Measurements from ENCODE around the gene RTN3. TPM values are rescaled to one million over a fixed set of nuclear protein-coding genes. Genes with fewer than 3 reads are reported as not detected.

Gene RTN3
- polyA plus RNA-seq, 1 donor from 2014 or later: 283 TPM

DNA sequence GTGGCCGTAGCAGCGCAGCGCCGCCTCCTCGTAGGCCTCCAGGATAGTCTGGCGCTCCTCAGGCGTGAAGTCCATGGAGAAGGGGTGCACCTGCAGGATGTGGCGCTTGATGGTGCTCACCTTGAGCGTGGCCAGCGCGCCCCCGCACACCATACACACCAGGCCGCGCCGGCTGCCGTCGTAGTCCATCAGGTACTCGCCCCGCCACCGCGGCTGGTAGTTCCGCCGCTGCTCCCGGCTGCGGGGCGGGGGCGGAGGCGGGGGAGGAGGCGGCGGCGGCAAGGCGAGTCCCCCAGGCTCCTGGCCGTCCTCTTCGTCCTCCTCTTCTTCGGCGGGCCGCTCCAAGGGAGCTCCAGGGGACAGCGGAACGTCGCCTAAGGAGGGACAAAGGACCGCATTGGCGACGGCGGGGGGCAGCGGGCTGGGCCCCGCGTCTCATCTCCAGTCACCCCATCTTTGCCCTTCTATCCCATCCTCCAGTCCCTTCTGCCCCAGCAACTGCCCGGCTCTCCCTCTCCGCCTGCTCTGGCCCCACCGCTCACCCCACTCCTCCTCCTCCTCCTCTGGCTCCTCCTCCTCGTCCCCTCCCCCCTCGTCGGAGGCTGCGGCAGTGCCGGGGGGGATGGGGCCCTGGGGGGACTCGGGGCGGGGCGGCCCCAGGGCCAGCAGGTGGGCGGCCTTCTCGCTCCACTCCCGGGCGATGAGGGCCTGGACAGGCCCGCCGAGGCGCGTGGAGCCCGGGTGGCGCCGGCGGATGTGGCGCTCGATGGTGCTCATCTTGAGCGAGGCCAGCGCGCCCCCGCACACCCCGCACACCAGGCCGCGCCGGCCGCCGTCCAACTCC is 82.4 kb downstream of the RTN3 start:
- Histone ChIP-seq H4K20me1 (ENCODE audit: insufficient read depth) (peaks cover 3% of the 10 kb centered on the region), H3K4me2 (ENCODE audit: low read length) (peak overlapping the region; percentile 39), H3K27me3 (ENCODE audit: insufficient read depth, low read depth, low read length) (no peaks in the 10 kb centered on the region)

DNA sequence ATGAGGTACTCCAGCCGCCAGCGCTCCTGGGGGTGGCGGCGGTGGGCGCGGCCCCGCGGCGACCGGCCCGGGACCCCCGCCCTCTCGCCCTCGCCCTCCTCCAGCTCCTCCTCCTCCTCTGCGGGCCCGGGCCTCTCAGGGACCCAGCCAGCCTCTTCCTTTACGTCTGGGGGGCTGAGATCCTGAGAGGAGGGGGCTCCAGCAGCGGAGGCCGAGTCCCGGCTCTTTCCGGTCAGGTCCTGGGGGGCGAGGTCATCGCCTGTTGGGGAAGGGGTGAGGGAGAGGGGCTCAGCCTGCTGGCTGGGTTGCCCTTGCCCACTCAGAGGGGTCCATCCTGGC is 83.0 kb downstream of the RTN3 start:
- Histone ChIP-seq H3F3A (ENCODE audit: insufficient read depth, low read length, poor library complexity, severe bottlenecking) (no peaks in the 10 kb centered on the region), H3K9ac (ENCODE audit: low read length) (peak overlapping the region; percentile 76), H3K79me2 (replicated peaks; ENCODE audit: insufficient read depth, low read length) (peaks cover 57% of the 10 kb centered on the region), H3K9me2 (ENCODE audit: insufficient read depth, low read length) (no peaks in the 10 kb centered on the region), H4K20me1 (ENCODE audit: insufficient read depth) (peaks cover 3% of the 10 kb centered on the region), H3K36me3 (ENCODE audit: insufficient read depth, low read length) (no peaks in the 10 kb centered on the region), H3K27ac (ENCODE audit: low read length) (no peak overlapping the region), H3K4me2 (ENCODE audit: low read length) (no peak overlapping the region), H3K9me3 (ENCODE audit: low read length) (no peaks in the 10 kb centered on the region), H3K27me3 (ENCODE audit: insufficient read depth, low read depth, low read length) (no peaks in the 10 kb centered on the region), H2AFZ (ENCODE audit: low read depth, low read length) (no peak overlapping the region), H3K4me3 (ENCODE audit: low read length) (peak overlapping the region; percentile 44)
- no peak for TF ChIP-seq EP300 (conservative IDR thresholded peaks at IDR 0.05; ENCODE audit: poor library complexity, severe bottlenecking)
- no peak for TF ChIP-seq SMC3 (conservative IDR thresholded peaks at IDR 0.05; ENCODE audit: poor library complexity)
- TF ChIP-seq POLR2AphosphoS5 (IDR thresholded peaks at IDR 0.05): no peak
- TF ChIP-seq RAD21 (conservative IDR thresholded peaks at IDR 0.05): no peak
- no peak for TF ChIP-seq TAF1 (IDR thresholded peaks at IDR 0.05; ENCODE audit: low read depth)
- TF ChIP-seq, protein P1, sequence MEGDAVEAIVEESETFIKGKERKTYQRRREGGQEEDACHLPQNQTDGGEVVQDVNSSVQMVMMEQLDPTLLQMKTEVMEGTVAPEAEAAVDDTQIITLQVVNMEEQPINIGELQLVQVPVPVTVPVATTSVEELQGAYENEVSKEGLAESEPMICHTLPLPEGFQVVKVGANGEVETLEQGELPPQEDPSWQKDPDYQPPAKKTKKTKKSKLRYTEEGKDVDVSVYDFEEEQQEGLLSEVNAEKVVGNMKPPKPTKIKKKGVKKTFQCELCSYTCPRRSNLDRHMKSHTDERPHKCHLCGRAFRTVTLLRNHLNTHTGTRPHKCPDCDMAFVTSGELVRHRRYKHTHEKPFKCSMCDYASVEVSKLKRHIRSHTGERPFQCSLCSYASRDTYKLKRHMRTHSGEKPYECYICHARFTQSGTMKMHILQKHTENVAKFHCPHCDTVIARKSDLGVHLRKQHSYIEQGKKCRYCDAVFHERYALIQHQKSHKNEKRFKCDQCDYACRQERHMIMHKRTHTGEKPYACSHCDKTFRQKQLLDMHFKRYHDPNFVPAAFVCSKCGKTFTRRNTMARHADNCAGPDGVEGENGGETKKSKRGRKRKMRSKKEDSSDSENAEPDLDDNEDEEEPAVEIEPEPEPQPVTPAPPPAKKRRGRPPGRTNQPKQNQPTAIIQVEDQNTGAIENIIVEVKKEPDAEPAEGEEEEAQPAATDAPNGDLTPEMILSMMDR (IDR thresholded peaks at IDR 0.05; ENCODE audit: poor library complexity, severe bottlenecking): no peak
- TF ChIP-seq MXI1 (conservative IDR thresholded peaks at IDR 0.05; ENCODE audit: poor library complexity, severe bottlenecking): no peak
- no peak for TF ChIP-seq EZH2 (IDR thresholded peaks at IDR 0.05; ENCODE audit: borderline replicate concordance, insufficient read depth, low read length, poor library complexity, severe bottlenecking)
- TF ChIP-seq, protein P2, sequence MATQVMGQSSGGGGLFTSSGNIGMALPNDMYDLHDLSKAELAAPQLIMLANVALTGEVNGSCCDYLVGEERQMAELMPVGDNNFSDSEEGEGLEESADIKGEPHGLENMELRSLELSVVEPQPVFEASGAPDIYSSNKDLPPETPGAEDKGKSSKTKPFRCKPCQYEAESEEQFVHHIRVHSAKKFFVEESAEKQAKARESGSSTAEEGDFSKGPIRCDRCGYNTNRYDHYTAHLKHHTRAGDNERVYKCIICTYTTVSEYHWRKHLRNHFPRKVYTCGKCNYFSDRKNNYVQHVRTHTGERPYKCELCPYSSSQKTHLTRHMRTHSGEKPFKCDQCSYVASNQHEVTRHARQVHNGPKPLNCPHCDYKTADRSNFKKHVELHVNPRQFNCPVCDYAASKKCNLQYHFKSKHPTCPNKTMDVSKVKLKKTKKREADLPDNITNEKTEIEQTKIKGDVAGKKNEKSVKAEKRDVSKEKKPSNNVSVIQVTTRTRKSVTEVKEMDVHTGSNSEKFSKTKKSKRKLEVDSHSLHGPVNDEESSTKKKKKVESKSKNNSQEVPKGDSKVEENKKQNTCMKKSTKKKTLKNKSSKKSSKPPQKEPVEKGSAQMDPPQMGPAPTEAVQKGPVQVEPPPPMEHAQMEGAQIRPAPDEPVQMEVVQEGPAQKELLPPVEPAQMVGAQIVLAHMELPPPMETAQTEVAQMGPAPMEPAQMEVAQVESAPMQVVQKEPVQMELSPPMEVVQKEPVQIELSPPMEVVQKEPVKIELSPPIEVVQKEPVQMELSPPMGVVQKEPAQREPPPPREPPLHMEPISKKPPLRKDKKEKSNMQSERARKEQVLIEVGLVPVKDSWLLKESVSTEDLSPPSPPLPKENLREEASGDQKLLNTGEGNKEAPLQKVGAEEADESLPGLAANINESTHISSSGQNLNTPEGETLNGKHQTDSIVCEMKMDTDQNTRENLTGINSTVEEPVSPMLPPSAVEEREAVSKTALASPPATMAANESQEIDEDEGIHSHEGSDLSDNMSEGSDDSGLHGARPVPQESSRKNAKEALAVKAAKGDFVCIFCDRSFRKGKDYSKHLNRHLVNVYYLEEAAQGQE (IDR thresholded peaks at IDR 0.05; ENCODE audit: borderline replicate concordance): no peak

More for the DNA sequence above, 82.4 kb downstream of the RTN3 start:
- TF ChIP-seq EZH2 (IDR thresholded peaks at IDR 0.05; ENCODE audit: borderline replicate concordance, insufficient read depth, low read length, poor library complexity, severe bottlenecking) (no peak), POLR2AphosphoS5 (IDR thresholded peaks at IDR 0.05) (no peak), MXI1 (conservative IDR thresholded peaks at IDR 0.05; ENCODE audit: poor library complexity, severe bottlenecking) (no peak), EP300 (conservative IDR thresholded peaks at IDR 0.05; ENCODE audit: poor library complexity, severe bottlenecking) (no peak), RAD21 (conservative IDR thresholded peaks at IDR 0.05) (no peak), TAF1 (IDR thresholded peaks at IDR 0.05; ENCODE audit: low read depth) (no peak), SMC3 (conservative IDR thresholded peaks at IDR 0.05; ENCODE audit: poor library complexity) (no peak)
- TF ChIP-seq, protein P2 (IDR thresholded peaks at IDR 0.05; ENCODE audit: borderline replicate concordance): no peak
- TF ChIP-seq, protein P1 (IDR thresholded peaks at IDR 0.05; ENCODE audit: poor library complexity, severe bottlenecking): no peak
- H3K9me2 ChIP-seq (ENCODE audit: insufficient read depth, low read length): no peaks in the 10 kb centered on the region
- no peaks in the 10 kb centered on the region for H3K9me3 ChIP-seq (ENCODE audit: low read length)
- no peak overlapping the region for H2AFZ ChIP-seq (ENCODE audit: low read depth, low read length)
- no peaks in the 10 kb centered on the region for H3K36me3 ChIP-seq (ENCODE audit: insufficient read depth, low read length)
- H3K4me3 ChIP-seq (ENCODE audit: low read length): peak overlapping the region; percentile 70
- peak overlapping the region; percentile 76 for H3K9ac ChIP-seq (ENCODE audit: low read length)
- no peaks in the 10 kb centered on the region for H3F3A ChIP-seq (ENCODE audit: insufficient read depth, low read length, poor library complexity, severe bottlenecking)
- peaks cover 57% of the 10 kb centered on the region for H3K79me2 ChIP-seq (replicated peaks; ENCODE audit: insufficient read depth, low read length)
- H3K27ac ChIP-seq (ENCODE audit: low read length): peak overlapping the region; percentile 70

All from neural cell (in vitro differentiated cells).